Motor neuron (in vitro differentiated cells): ENCODE data around the gene FAM187B. TPM values are rescaled to one million over a fixed set of nuclear protein-coding genes. Genes with fewer than 3 reads are reported as not detected.

Experiments
- ATAC-seq, 8 experiments: fragments of 200-7000 bp; cut with Tn5 transposase; replicated peaks in 6 of 8; 2 replicates each; pipeline ENCODE4 v1.8.0; 2021; ENCODE audit warnings: mild to moderate bottlenecking in 8 of 8, moderate library complexity in 8 of 8
- H3K27ac ChIP-seq, 2 donors: fragments of 250-450 bp; sonication (Bioruptor Pico); 2 replicates each; pipeline ENCODE4 v1.9.0; 2021; ENCODE audit warnings: antibody characterized with exemption in 2 of 2, mild to moderate bottlenecking in 2 of 2, moderate library complexity in 1 of 2
- H3K4me1 ChIP-seq, 2 donors: fragments of 250-450 bp; sonication (Bioruptor Pico); replicated peaks in 1 of 2; 2 replicates each; pipeline ENCODE4 v1.6.1; 2021; ENCODE audit warnings: antibody characterized with exemption in 2 of 2, mild to moderate bottlenecking in 2 of 2, moderate library complexity in 1 of 2
- H3K4me3 ChIP-seq, 5 donors: fragments of 250-450 bp; sonication (Bioruptor Pico); 2 replicates each; pipeline ENCODE4 v1.9.0; 2021; ENCODE audit warnings: antibody characterized with exemption in 5 of 5, mild to moderate bottlenecking in 5 of 5, moderate library complexity in 4 of 5
- WGBS, 10 experiments: fragments of 450-650 bp; shearing (Covaris generic); methylation state at CpG; one replicate each; pipeline ENCODE4 v1.0.0; 2022; 5-methylcytosine and 5-hydroxymethylcytosine counted together
- in situ Hi-C, 9 experiments: fragments of 400-800 bp; cut with MboI; loops; one replicate each; pipeline ENCODE4 v1.15.0; 2021; ENCODE audit warnings: low sequenced_read_pairs in 9 of 9, low pct_unique_long_range_greater_than_20kb in 2 of 9; ENCODE audit not compliant: unreplicated experiment in 9 of 9
- total RNA-seq, 8 experiments: library from RNA; unstranded; fragments of 300-600 nt; gene quantifications; 2 replicates each; pipeline versions ENCODE4 v1.2.3 to v1.2.4, GENCODE V29; 2022

FAM187B gene
- total RNA-seq: not detected

DNA sequence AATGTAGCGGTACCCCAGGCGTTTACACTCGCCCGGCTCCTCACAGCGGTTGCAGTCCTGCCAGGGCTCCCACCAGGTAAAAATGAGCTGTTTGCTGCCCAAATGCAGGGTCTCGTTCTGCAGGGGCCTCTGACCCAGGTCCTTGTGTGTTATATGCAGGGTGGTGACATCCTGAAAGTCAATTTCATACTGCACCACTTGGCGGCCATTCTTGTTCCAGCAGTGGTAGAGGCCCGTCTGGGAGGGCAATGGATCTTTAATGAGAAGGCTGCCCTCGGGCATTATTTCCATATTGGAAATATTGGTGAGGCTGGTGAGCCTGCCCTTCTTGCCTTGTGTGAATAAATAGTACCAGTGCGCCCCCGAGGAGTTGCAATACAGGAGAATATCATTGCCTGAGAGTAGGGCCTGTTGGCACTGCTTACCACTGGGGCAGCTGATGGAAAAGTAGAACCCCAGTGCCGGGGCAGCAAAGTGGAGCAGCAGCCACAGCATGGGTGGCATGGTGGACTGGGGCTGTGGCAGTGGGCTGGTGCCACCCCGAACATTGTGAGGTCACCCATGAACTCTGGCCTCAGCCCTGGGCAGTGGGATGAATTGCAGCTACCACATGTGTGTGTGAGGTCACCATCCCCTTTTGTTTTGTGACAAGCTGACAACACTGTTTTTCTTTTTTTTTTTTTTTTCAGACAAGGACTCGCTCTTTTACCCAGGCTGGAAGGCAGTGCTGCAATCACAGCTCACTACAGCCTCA lies at the start of gene FAM187B:
Gene FAM187B, minus strand, starts transcription at position 563 of the 754 bp plus-strand sequence. Its CDS starts 59 bp downstream, at position 504.
- in situ Hi-C loops: no loop called here
- Histone ChIP-seq H3K4me3 (no peak within 1 kb of the TSS), H3K4me1 (peaks cover 0 to 10% of the 10 kb centered on the region in 2 donors), H3K27ac (no peak within 1 kb of the TSS)
- peak in 5 of 8 experiments; percentile 83 to 96 (median 91) for ATAC-seq
- WGBS, 10 experiments: 30 to 100% (median 70%) methylated on average over 1 to 11 of the region's 14 CpGs; no CpG with 5 or more reads in 2 of the 10 experiments

DNA sequence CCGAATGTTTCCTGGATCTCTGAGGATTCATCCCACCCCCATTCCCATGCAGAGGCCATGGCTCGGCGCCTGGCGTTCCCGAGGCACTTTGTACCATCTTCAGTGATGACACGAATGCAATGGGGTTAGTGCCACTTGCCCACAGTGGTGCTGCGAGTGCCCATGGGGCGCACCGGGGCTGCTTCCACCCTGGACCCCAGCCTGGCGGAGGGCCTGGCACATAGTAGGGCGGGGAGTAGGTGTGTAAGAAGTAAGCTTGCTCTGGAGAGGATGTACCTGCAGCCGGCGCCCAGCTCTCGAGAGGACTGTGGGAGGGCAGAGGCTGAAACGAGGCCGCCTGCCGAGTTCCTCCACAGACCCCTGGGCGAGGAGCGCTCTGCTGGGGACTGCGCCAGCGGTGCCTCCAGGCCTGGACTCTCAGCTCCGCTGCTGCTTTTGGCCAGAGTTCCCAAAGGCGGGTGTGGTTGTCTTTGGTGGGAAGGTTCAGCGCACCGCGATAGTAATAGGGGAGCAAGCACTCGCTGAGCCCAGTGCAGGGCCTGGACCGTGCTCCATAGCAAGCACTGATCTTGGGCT lies 48.3 kb upstream of the FAM187B start:
- no peak overlapping the region for H3K27ac ChIP-seq
- ATAC-seq: no peak
- in situ Hi-C loops: no loop called here
- 60 to 93% (median 90%) methylated on average over 1 to 9 of the region's 28 CpGs; no CpG with 5 or more reads in 6 of the 10 experiments for WGBS, 10 experiments
- peaks cover 6 to 10% of the 10 kb centered on the region in 2 donors for H3K4me1 ChIP-seq
- no peak overlapping the region for H3K4me3 ChIP-seq

DNA sequence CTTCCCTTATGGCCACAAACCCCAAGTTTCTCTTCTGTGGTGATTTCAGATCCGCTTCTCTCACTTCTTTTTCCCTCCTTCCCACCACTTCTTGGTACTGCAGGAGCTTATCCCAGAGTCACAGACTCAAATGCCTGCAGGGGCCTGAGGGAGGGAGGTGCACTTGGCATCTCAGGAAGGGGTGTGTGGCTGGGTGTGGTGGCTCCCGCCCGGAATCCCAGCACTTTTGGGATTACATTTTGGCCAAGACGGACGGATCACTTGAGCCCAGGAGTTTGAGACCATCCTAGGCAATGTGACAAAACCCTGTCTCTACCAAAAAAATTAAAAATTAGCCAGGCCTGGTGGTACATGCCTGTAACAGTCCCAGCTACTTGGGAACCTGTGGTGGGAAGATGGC lies 45.8 kb upstream of the FAM187B start:
- no peak for ATAC-seq
- Histone ChIP-seq H3K4me3 (no peak overlapping the region), H3K27ac (no peak overlapping the region), H3K4me1 (peaks cover 4% of the 10 kb centered on the region in 2 donors)
- 87 to 100% (median 100%) methylated on average over 3 to 5 of the region's 5 CpGs; no CpG with 5 or more reads in 5 of the 10 experiments for WGBS, 10 experiments
- in situ Hi-C loops: loop anchor here in 1 of 9 experiments (25.0 kb wide), 2 partner anchors 112 to 212 kb away; partner anchors contain the start of gene FXYD5

DNA sequence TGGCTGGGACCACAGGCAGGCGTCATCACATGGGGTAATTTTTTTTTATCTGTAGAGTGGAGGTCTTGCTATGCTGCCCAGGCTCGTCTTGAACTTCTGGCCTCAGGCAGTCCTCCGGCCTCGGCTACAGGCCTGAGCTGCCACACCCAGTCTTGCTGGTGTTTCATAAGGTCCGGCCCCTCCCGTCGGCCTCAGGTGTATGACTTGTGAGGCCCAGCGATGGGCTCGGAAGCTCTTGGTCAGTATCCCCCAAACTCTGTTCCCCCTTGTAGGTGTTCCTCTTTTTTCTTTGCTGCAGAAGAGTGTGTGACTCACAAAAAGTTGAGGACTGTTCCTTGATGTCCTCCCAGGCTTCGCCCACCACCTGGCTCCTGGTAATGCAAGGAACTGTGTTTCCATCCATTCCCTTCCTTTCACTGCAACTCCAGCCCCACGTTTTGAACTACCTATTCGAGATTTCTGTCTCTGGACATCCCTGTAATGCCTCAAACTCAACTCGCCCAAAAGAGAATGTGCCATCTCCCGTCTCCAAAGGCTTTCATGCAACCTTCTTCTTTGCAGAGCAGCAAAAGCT lies 45.2 kb upstream of the FAM187B start:
- H3K4me3 ChIP-seq: no peak overlapping the region
- ATAC-seq: no peak
- H3K4me1 ChIP-seq: peaks cover 4% of the 10 kb centered on the region in 2 donors
- in situ Hi-C loops: loop anchor here in 1 of 9 experiments (25.0 kb wide), 2 partner anchors 111 to 211 kb away; partner anchors contain the start of gene FXYD5
- no peak overlapping the region for H3K27ac ChIP-seq
- WGBS, 10 experiments: 20 to 100% (median 83%) methylated on average over 1 to 10 of the region's 14 CpGs; no CpG with 5 or more reads in 1 of the 10 experiments

DNA sequence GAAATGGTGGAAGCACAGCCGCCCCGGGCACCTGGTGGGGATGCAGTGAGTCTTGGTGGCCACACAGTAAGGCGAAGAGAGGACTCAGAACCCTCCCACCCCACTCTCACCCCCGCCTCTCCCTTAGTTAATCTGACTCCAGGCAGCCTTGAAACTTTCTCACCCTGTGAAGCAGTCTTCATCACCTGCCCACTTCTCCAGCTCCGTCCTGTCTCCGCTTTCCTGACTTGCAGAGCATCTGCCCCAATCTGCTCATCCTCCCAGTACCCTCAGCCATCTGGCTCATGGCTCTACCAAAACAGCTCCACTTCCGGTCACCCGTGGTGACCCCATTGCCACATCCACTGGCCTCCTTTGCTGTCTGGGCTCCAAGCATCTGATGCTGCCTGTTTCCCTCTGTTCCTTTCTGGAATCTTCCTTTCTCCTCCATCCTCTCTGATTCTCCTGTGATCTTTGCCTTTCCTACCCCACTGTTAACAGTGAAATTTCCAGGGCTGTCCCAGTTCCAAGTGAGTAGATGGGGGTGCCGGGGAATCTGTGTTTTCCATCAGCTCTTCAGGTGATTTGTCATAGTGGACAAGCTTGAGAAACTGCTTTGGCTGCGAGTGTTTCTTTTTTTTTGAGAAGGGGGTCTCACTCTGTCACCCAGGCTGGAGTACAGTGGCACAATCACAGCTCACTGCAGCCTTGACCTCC lies 44.6 kb upstream of the FAM187B start:
- in situ Hi-C loops: loop anchor here in 1 of 9 experiments (25.0 kb wide), 2 partner anchors 111 to 211 kb away; partner anchors contain the start of gene FXYD5
- Histone ChIP-seq H3K4me3 (no peak overlapping the region), H3K4me1 (peaks cover 4% of the 10 kb centered on the region in 2 donors), H3K27ac (no peak overlapping the region)
- no peak for ATAC-seq
- 60 to 100% (median 78%) methylated on average over 1 to 7 of the region's 10 CpGs; no CpG with 5 or more reads in 2 of the 10 experiments for whole genome bisulfite sequencing, 10 experiments

DNA sequence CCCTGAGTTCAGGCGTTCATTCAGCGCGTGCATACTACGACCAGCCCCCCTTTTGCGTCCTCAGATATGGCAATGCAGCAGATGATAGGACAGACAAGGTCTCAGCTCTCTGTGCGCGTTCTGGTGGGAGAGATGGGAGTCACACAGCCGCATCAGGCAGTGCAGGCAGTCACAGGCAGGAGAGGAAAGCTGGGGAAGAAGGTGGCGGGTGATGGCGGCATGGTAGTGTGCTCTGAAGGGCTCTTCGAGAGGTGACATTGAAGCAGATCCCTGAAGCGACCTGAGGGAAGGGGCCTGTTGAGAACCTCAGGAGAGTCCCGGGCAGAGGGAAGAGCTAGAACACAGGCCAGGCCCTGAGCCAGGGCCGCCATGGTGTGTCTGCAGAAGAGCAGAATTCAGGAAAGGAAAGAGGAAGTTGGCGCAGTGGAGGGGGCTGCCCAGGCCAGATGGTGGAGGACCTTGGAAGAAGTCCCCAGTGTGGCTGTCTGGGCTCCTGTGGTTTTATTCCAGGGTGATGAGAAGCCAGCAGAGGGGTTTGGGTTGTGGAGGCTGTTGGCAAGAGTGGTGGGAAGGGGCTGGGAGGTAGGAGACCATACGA lies 43.7 kb upstream of the FAM187B start:
- H3K4me3 ChIP-seq: no peak overlapping the region

DNA sequence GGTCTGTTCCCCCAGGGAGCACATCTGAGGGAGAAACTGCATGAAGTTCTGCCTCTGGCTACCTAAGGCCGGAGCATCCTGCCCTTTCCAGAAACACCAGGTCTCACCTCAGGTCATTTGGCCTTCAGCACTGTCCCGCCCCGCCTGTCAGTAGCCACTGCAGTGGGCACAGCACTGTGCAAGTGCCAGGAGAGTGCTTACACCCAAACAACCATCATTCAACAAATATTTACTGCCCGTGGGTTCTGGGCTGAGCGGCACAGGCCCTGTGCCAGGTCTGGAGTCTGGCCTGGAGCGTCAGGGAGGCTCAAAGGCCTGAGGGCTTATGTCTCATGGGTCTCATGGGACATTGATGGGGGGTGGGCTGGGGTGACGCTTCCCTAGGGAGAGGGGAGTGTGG lies 43.0 kb upstream of the FAM187B start:
- peaks cover 8 to 10% of the 10 kb centered on the region in 2 donors for H3K4me1 ChIP-seq

More for the DNA sequence above, 43.7 kb upstream of the FAM187B start:
- no peak for ATAC-seq
- H3K4me1 ChIP-seq: peaks cover 4% of the 10 kb centered on the region in 2 donors
- WGBS, 10 experiments: 80 to 100% (median 95%) methylated on average over 1 to 9 of the region's 16 CpGs; no CpG with 5 or more reads in 2 of the 10 experiments
- no peak overlapping the region for H3K27ac ChIP-seq
- in situ Hi-C loops: loop anchor here in 1 of 9 experiments (25.0 kb wide), 2 partner anchors 110 to 210 kb away; partner anchors contain the start of gene FXYD5

DNA sequence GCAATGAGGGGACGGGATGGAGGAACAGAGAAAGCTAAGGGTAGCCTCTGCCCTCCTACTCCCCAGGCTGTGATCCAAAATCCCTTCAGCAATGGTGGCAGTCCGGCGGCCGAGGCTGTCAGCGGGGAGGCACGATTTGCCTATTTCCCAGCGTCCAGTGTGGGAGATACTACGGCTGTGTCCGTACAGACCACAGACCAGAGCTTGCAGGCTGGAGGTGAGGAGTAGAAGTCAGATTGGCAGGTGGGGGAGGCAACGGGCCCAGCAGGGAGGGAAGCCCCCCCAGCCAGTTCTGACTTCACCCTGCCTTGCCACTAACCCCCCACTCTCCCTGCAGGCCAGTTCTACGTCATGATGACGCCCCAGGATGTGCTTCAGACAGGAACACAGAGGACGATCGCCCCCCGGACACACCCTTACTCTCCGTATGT lies 41.9 kb upstream of the FAM187B start:
- Histone ChIP-seq H3K4me3 (peak overlapping the region in 1 of 5 donors; percentile 79), H3K27ac (no peak overlapping the region), H3K4me1 (peaks cover 8 to 10% of the 10 kb centered on the region in 2 donors)
- no peak for ATAC-seq
- WGBS, 10 experiments: 76 to 100% (median 93%) methylated on average over 1 to 9 of the region's 16 CpGs; no CpG with 5 or more reads in 1 of the 10 experiments
- in situ Hi-C loops: loop anchor here in 1 of 9 experiments (25.0 kb wide), 2 partner anchors 108 to 208 kb away; partner anchors contain the start of gene FXYD5

More for the DNA sequence above, 43.0 kb upstream of the FAM187B start:
- H3K27ac ChIP-seq: no peak overlapping the region
- in situ Hi-C loops: loop anchor here in 1 of 9 experiments (25.0 kb wide), 2 partner anchors 109 to 209 kb away; partner anchors contain the start of gene FXYD5
- H3K4me3 ChIP-seq: no peak overlapping the region
- no peak for ATAC-seq
- 100% methylated on average over 1 to 2 of the region's 7 CpGs; no CpG with 5 or more reads in 8 of the 10 experiments for WGBS, 10 experiments

DNA sequence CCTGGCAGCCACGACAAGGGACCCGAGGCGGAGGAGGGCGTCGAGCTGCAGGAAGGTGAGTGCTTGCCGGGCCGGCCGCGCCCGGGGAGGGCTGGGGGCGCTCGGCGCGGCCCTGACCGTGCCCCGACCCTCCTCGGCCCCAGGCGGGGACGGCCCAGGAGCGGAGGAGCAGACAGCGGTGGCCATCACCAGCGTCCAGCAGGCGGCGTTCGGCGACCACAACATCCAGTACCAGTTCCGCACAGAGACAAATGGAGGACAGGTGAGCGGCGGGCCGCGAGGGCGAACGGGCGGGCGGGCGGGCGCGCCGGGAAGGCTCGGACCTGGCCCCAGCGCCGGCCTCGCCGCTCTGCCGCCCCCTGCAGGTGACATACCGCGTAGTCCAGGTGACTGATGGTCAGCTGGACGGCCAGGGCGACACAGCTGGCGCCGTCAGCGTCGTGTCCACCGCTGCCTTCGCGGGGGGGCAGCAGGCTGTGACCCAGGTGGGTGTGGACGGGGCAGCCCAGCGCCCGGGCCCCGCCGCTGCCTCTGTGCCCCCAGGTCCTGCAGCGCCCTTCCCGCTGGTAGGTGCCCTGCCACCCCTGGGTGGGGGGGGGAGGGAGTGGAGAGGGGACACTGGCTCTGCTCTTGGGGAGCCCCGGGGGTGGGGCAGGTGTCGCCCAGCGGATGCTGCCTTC lies 41.0 kb upstream of the FAM187B start:
- peaks cover 8 to 10% of the 10 kb centered on the region in 2 donors for H3K4me1 ChIP-seq
- peak overlapping the region; percentile 76 to 100 (median 79) for H3K4me3 ChIP-seq
- peak overlapping the region; percentile 97 to 98 for H3K27ac ChIP-seq
- no CpG with 5 or more reads among the region's 66 CpGs for WGBS, 10 experiments
- in situ Hi-C loops: loop anchor here in 1 of 9 experiments (25.0 kb wide), 2 partner anchors 107 to 207 kb away; partner anchors contain the start of gene FXYD5
- ATAC-seq: peak; percentile 49 to 84 (median 80)

DNA sequence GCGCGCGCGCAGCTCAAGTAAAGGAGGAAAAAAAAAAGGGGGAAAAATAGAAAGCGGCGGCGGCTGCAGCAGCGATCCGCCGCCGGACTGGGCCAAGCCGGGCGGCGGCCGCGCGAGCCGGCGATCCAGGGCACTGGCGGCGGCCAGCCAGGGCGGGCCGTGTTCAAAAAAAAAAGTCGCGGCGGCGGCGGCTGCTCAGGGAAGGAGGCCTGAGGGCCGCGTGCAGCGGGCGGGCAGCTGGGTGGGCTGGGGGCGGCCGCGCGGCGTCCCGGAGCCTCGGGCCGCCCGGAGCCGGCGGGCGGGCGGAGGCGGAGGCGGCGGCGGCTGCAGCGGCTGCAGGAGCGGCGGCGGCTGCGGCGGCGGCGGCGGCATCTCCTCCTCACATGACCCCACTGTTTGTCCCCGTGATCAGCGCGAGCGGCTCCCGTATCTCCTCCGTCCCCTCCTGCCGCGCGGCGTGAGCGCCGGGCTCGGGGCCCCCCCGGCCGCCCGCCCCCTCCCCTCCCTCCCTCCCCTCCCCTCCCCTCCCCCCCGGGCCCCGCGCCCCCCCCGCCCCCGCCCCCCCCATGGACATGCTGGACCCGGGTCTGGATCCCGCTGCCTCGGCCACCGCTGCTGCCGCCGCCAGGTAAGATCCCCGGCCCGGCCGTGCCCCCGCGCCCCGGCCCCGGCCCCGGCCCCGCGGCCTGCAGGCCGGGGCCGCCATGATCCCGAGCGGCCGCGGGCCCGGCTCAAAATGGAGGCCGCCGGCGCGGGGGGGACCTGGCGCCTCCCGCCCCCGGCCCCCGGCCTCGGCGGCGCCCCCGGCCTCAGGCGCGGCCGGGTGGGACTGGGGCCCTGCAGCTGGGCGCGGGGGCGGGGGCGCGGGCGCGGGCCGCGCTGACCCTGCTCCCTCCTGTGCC lies 40.2 kb upstream of the FAM187B start, which contains the start of gene USF2:
Gene USF2, plus strand, starts transcription at position 427 of the 902 bp plus-strand sequence. Its CDS starts 140 bp downstream, at position 567.
- whole genome bisulfite sequencing, 10 experiments: no CpG with 5 or more reads among the region's 126 CpGs
- H3K27ac ChIP-seq: peak within 1 kb of the TSS; percentile 97 to 98
- H3K4me3 ChIP-seq: peak within 1 kb of the TSS; percentile 76 to 100 (median 79)
- ATAC-seq: peak; percentile 8 to 40 (median 24)
- peaks cover 8 to 10% of the 10 kb centered on the region in 2 donors for H3K4me1 ChIP-seq
- in situ Hi-C loops: loop anchor here in 1 of 9 experiments (25.0 kb wide), 2 partner anchors 106 to 206 kb away; partner anchors contain the start of gene FXYD5
